PC-3 (cell line): ENCODE results near the gene OR4E2. TPM values are rescaled to one million over a fixed set of nuclear protein-coding genes. Genes with fewer than 3 reads are reported as not detected.

Experiments used
- ATAC-seq: fragments of 200-7000 bp; cut with Tn5 transposase; 2 replicates; pipeline ENCODE4 v1.9.1; 2020; ENCODE audit warnings: mild to moderate bottlenecking, moderate library complexity
- BruUV-seq: library from RNA; stranded (reverse); fragments of 400-500 nt; replicated peaks from 2 replicates; lab custom pipeline; 2021; lab: Mats Ljungman, UMichigan
- CTCF ChIA-PET: fragments of 300-600 bp; sonication (Branson Sonifier 250); formaldehyde crosslinking; loops from one replicate; lab custom pipeline; 2022; ENCODE audit warnings: antibody characterized with exemption; lab: Charles Lee
- POLR2A ChIA-PET: fragments of 300-600 bp; sonication (Branson Sonifier 250); formaldehyde crosslinking; loops from one replicate; lab custom pipeline; 2022; ENCODE audit warnings: antibody characterized with exemption; ENCODE audit not compliant: unreplicated experiment; lab: Charles Lee
- DNase-seq: peaks from one replicate; pipeline ENCODE4 v3.0.0-alpha.2; 2015
- H2AFZ ChIP-seq: fragments of 300-600 bp; sonication (generic); 2 replicates; pipeline ENCODE4 v1.6.0; 2016; ENCODE audit warnings: antibody characterized with exemption, low read length
- H3F3A ChIP-seq: fragments of 300-600 bp; sonication (generic); one replicate; pipeline ENCODE4 v1.6.0; 2017; ENCODE audit warnings: antibody characterized with exemption, low read length, control low read depth, mild to moderate bottlenecking; ENCODE audit not compliant: unreplicated experiment
- H3K27ac ChIP-seq: fragments of 300-600 bp; sonication (generic); 2 replicates; pipeline ENCODE4 v1.5.1; 2016; ENCODE audit warnings: mild to moderate bottlenecking, low read length
- H3K27me3 ChIP-seq: fragments of 300-600 bp; sonication (generic); 2 replicates; pipeline ENCODE4 v1.6.1; 2016; ENCODE audit warnings: low read length, mixed read lengths
- H3K36me3 ChIP-seq: fragments of 300-600 bp; sonication (generic); 2 replicates; pipeline ENCODE4 v1.6.1; 2016; ENCODE audit warnings: low read depth, mixed run types, low read length, mixed read lengths
- H3K4me1 ChIP-seq: fragments of 300-600 bp; sonication (generic); 2 replicates; pipeline ENCODE4 v1.5.1; 2016; ENCODE audit warnings: low read length; ENCODE audit not compliant: insufficient read depth
- H3K4me2 ChIP-seq: fragments of 300-600 bp; sonication (generic); 2 replicates; pipeline ENCODE4 v1.6.0; 2016; ENCODE audit warnings: low read length
- H3K4me3 ChIP-seq: fragments of 300-600 bp; sonication (generic); 2 replicates; pipeline ENCODE4 v1.5.1; 2016; ENCODE audit warnings: mild to moderate bottlenecking, low read length, mixed read lengths
- H3K79me2 ChIP-seq: fragments of 300-600 bp; sonication (generic); 2 replicates; pipeline ENCODE4 v1.6.1; 2017; ENCODE audit warnings: low read length, mixed read lengths
- H3K9ac ChIP-seq: fragments of 300-600 bp; sonication (generic); 2 replicates; pipeline ENCODE4 v1.6.0; 2016; ENCODE audit warnings: mild to moderate bottlenecking, low read length
- H3K9me2 ChIP-seq: fragments of 300-600 bp; sonication (generic); replicated peaks from 2 replicates; pipeline ENCODE4 v1.6.1; 2016; ENCODE audit warnings: mixed run types, low read length, mixed read lengths
- H3K9me3 ChIP-seq: fragments of 300-600 bp; sonication (generic); 2 replicates; pipeline ENCODE4 v1.6.1; 2016; ENCODE audit warnings: low read length, mixed read lengths
- H4K20me1 ChIP-seq: fragments of 300-600 bp; sonication (generic); 2 replicates; pipeline ENCODE4 v1.6.1; 2016; ENCODE audit warnings: low read length, mixed read lengths
- CTCF ChIP-seq: fragments of 300-600 bp; sonication (generic); conservative IDR thresholded peaks from 2 replicates; pipeline ENCODE4 v1.5.1; 2017; ENCODE audit warnings: antibody characterized with exemption, low read depth, mild to moderate bottlenecking, low read length
- EZH2 ChIP-seq: fragments of 300-600 bp; sonication (generic); IDR thresholded peaks from one replicate; pipeline ENCODE4 v1.6.1; 2017; ENCODE audit warnings: antibody characterized with exemption, mild to moderate bottlenecking, low read length; ENCODE audit not compliant: unreplicated experiment
- EZH2phosphoT487 ChIP-seq: fragments of 300-600 bp; sonication (generic); IDR thresholded peaks from 2 replicates; pipeline ENCODE4 v1.6.1; 2018; ENCODE audit warnings: mild to moderate bottlenecking, antibody characterized with exemption, low read length, borderline replicate concordance
- intact Hi-C: fragments of 100-400 bp; cut with micrococcal nuclease; formaldehyde crosslinking; loops from 2 replicates; pipeline ENCODE4 v1.9.0; 2023
- total RNA-seq: library from RNA; depleted of rRNA; stranded (reverse); fragments of >200 nt; gene quantifications from 2 replicates; pipeline ENCODE4 v1.2.3, GENCODE V29; 2014

The OR4E2 gene
- total RNA-seq, 1 experiment from 2014 or later: not detected

GRCh38 chr14:21654215-21654614 lies 580 bp downstream of the OR4E2 start:
- POLR2A ChIA-PET: no interaction called here
- Histone ChIP-seq H3K36me3 (no peaks in the 10 kb centered on the region), H2AFZ (no peak overlapping the region), H3F3A (no peaks in the 10 kb centered on the region), H3K79me2 (no peaks in the 10 kb centered on the region), H3K27me3 (peaks cover 44% of the 10 kb centered on the region), H3K27ac (no peak overlapping the region), H4K20me1 (no peaks in the 10 kb centered on the region), H3K4me1 (no peaks in the 10 kb centered on the region), H3K4me2 (no peak overlapping the region), H3K9me3 (no peaks in the 10 kb centered on the region), H3K4me3 (no peak overlapping the region), H3K9ac (no peak overlapping the region), H3K9me2 (no peaks in the 10 kb centered on the region)
- ATAC-seq: no peak
- DNase-seq: no peak
- no TSS peak for BruUV-seq
- TF ChIP-seq CTCF: no peak
- no peak for TF ChIP-seq EZH2phosphoT487
- TF ChIP-seq EZH2: no peak
- intact Hi-C loops: no loop called here
- CTCF ChIA-PET: no interaction called here

GRCh38 chr14:21656980-21657379 lies 3.3 kb downstream of the OR4E2 start:
- CTCF ChIA-PET: no interaction called here
- Histone ChIP-seq H3K9ac (no peak overlapping the region), H2AFZ (no peak overlapping the region), H3K4me2 (no peak overlapping the region), H3K36me3 (no peaks in the 10 kb centered on the region), H3K27me3 (peaks cover 36% of the 10 kb centered on the region), H3K4me1 (no peaks in the 10 kb centered on the region), H3K27ac (no peak overlapping the region), H3K9me3 (no peaks in the 10 kb centered on the region), H3K79me2 (no peaks in the 10 kb centered on the region), H4K20me1 (no peaks in the 10 kb centered on the region), H3K4me3 (no peak overlapping the region), H3K9me2 (no peaks in the 10 kb centered on the region), H3F3A (no peaks in the 10 kb centered on the region)
- POLR2A ChIA-PET: no interaction called here
- ATAC-seq (no peak), DNase-seq (no peak)
- intact Hi-C loops: no loop called here
- BruUV-seq: no TSS peak
- TF ChIP-seq EZH2phosphoT487 (no peak), CTCF (no peak)

GRCh38 chr14:21668377-21668776 lies 14.7 kb downstream of the OR4E2 start:
- DNase-seq (peak; percentile 76), ATAC-seq (peak; percentile 78)
- Histone ChIP-seq H3K36me3 (no peaks in the 10 kb centered on the region), H4K20me1 (no peaks in the 10 kb centered on the region), H3K9me2 (no peaks in the 10 kb centered on the region), H3K9me3 (no peaks in the 10 kb centered on the region), H3F3A (no peaks in the 10 kb centered on the region), H3K4me2 (0 out of 2 replicates have a peak overlapping the region, but pooled peaks have one; percentile 23), H3K4me3 (no peak overlapping the region), H3K79me2 (no peaks in the 10 kb centered on the region), H3K27me3 (peaks cover 50% of the 10 kb centered on the region), H3K4me1 (peaks cover 16% of the 10 kb centered on the region), H3K27ac (no peak overlapping the region), H2AFZ (no peak overlapping the region), H3K9ac (no peak overlapping the region)
- TF ChIP-seq EZH2: no peak
- TF ChIP-seq EZH2phosphoT487: no peak
- TF ChIP-seq CTCF: no peak
- intact Hi-C loops: no loop called here
- POLR2A ChIA-PET: no interaction called here
- no TSS peak for BruUV-seq
- CTCF ChIA-PET: no interaction called here
